Retinal pigment epithelial cell (primary cell): ENCODE data around the gene REEP5.

Source experiments
- DNase-seq: peaks from one replicate; pipeline ENCODE4 v3.0.0-alpha.2; 2010; ENCODE audit warnings: low read depth
- H3K4me3 ChIP-seq: 2 replicates; pipeline ENCODE4 v1.5.1; 2011; ENCODE audit warnings: mild to moderate bottlenecking, low read length, control low read depth, moderate library complexity
- TF ChIP-seq, protein P1 (sequence below): conservative IDR thresholded peaks from 2 replicates; pipeline ENCODE4 v1.5.1; 2011; ENCODE audit warnings: low read depth, low read length, control low read depth, inconsistent platforms

REEP5 gene

DNA sequence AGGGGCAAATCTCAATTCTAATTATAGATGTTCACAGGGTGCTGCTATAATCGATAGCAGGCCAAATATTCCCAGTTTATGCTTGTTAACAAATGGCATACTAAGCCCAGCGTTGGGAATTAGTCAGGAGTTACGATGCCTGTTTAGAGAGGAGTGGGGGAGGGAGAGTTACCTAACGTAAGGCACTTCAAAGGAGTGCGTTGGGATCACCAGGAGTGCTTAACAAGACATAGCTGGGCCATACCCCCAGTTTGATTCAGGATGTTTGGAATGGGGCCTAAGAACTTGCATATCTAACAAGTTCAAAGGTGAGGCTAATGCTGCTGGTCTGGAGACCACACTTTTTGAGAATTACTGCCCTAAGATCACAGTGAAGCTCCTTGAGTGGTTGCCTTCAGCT lies 75.5 kb downstream of the REEP5 start:
- TF ChIP-seq, protein P1, sequence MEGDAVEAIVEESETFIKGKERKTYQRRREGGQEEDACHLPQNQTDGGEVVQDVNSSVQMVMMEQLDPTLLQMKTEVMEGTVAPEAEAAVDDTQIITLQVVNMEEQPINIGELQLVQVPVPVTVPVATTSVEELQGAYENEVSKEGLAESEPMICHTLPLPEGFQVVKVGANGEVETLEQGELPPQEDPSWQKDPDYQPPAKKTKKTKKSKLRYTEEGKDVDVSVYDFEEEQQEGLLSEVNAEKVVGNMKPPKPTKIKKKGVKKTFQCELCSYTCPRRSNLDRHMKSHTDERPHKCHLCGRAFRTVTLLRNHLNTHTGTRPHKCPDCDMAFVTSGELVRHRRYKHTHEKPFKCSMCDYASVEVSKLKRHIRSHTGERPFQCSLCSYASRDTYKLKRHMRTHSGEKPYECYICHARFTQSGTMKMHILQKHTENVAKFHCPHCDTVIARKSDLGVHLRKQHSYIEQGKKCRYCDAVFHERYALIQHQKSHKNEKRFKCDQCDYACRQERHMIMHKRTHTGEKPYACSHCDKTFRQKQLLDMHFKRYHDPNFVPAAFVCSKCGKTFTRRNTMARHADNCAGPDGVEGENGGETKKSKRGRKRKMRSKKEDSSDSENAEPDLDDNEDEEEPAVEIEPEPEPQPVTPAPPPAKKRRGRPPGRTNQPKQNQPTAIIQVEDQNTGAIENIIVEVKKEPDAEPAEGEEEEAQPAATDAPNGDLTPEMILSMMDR: no peak
- DNase-seq: no peak
- H3K4me3 ChIP-seq: no peak overlapping the region

GRCh38 chr5:112844489-112844888 lies 77.5 kb downstream of the REEP5 start:
- no peak overlapping the region for H3K4me3 ChIP-seq
- TF ChIP-seq, protein P1: no peak
- no peak for DNase-seq

GRCh38 chr5:112833971-112834370 lies 88.1 kb downstream of the REEP5 start:
- TF ChIP-seq, protein P1: no peak
- no peak for DNase-seq

DNA sequence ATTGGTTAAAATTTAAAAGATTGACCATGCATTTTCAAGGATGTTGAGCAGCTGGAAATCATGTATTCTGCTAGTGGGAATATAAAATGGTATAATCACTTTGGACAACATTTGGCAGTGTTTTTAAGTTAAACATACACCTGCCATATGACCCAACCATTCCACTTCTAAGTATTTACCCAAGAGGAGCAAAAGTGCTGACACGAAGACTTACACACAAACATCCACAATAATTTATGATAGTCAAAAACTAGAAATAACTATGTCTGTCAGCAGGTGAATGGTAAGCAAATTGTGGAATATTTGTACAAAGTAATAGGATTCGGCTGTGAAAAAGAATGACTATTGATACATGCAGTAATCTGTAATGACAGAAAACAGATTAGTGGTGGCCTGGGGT lies 91.6 kb downstream of the REEP5 start:
- no peak overlapping the region for H3K4me3 ChIP-seq
- no peak for DNase-seq
- TF ChIP-seq, protein P1: no peak

More at GRCh38 chr5:112833971-112834370, 88.1 kb downstream of the REEP5 start:
- no peak overlapping the region for H3K4me3 ChIP-seq
